ENCODE data around the gene MTX1. TPM values are rescaled to one million over a fixed set of nuclear protein-coding genes. Genes with fewer than 3 reads are reported as not detected.

MTX1 gene
- total RNA-seq, 4 donors from 2014 or later, result 30.1 to 50.7 (median 35.3) TPM

DNA sequence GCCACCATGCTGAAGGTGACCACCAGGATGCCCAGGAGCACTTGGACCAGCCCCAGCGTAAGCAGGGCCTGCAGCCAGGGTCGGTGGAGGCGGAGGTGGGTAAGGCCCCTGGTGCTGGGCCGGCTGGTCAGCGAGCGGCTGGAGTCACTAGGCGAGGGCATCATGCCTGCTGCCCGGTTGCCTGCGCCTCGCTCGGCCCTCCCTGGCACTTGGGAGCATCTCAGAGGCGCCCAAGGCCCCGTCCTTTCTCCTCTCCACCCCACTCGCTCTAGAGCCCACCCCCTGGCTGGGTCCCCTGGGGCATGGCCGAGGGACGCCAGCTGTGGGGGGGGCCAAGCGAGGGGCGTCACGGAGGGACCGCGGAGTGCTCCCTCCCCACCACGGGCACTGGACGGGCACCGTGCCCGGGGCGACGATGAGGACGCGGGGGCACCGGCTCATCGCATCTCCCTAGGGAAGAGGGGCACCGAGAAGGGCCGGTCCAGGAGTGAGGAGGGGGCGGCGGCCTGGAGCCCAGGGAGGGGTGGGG, 46.3 kb downstream of the MTX1 start:
- Histone ChIP-seq H3K36me3 (peaks cover 0 to 31% (median 4%) of the 10 kb centered on the region in 3 donors), H3K27ac (peak overlapping the region; percentile 93 to 99 (median 96)), H3K27me3 (no peaks in the 10 kb centered on the region), H3K9me3 (no peaks in the 10 kb centered on the region), H3K4me3 (peak overlapping the region; percentile 69 to 95 (median 82)), H3K4me1 (peaks cover 0 to 55% (median 32%) of the 10 kb centered on the region in 4 donors)
- 0 to 1% methylated on average over 18 to 27 of the region's 35 CpGs for WGBS, 2 donors
- TF ChIP-seq POLR2A (IDR thresholded peaks at IDR 0.05), result no peak
- TF ChIP-seq CTCF (IDR thresholded peaks at IDR 0.05), result peak in 1 of 5 experiments; percentile 9
- no peak for DNase-seq (ENCODE audit: low spot score in 2 of 2)

- Histone ChIP-seq H3K9me3 (no peaks in the 10 kb centered on the region), H3K4me3 (peak within 1 kb of the TSS; percentile 69 to 95 (median 82)), H3K27me3 (no peaks in the 10 kb centered on the region), H3K27ac (peak within 1 kb of the TSS; percentile 93 to 99 (median 96)), H3K36me3 (peaks cover 0 to 37% (median 8%) of the 10 kb centered on the region in 3 donors), H3K4me1 (peaks cover 0 to 54% (median 28%) of the 10 kb centered on the region in 4 donors)
- 0 to 1% methylated on average over 34 to 48 of the region's 54 CpGs for WGBS, 2 donors
- TF ChIP-seq POLR2A (IDR thresholded peaks at IDR 0.05) (peak; percentile 58 to 83), EP300 (IDR thresholded peaks at IDR 0.05) (peak; percentile 32 to 96), CTCF (IDR thresholded peaks at IDR 0.05) (peak in 1 of 5 experiments; percentile 30)
- peak; percentile 80 to 84 for DNase-seq (ENCODE audit: low spot score in 2 of 2)
Observed at GRCh38 chr1:155255243-155256007, 46.9 kb downstream of the MTX1 start, which contains the start of gene ENTREP3. ENTREP3 (minus strand) TSS chr1:155255483; CDS start chr1:155254877, 606 bp downstream.

DNA sequence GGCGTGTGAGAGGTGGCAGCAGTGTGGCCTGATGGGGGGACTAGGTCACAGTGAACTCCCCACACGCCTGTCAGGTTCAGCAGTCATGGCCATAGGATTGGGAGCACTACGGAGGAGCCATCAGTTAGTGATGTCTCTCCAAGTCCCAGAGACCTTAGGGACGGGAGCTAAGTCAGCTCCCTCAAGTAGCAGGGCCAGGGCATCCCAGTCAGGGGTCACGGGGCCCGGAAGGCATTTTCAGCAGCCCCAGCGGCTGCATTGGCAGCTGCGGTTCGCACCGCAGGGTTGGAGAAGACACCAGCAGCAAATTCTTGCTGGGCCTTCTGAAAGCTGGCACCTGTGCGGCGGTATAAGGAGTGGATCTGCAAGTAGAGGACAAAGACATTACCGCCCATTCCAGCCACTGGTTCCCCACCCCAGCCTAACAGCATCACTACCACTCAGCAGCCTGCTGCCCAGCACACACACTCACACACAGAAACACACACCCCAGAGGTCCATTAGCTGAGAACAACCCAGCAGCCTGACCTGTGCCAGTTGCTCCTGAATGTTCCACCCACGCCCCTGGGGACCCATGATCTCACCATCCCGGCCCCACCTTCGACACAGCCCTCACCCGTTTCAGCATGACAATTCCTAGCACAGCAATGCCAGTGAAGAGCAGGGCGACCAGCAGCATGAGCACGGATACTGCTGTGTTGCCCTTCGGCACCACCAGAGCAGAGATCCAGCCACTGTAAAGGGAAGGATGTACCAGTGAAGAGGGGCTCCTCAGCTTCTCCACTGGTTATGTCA, 47.8 kb downstream of the MTX1 start:
- H3K4me1 ChIP-seq, result peaks cover 0 to 54% (median 29%) of the 10 kb centered on the region in 4 donors
- DNase-seq (ENCODE audit: low spot score in 2 of 2), result no peak
- TF ChIP-seq EP300 (IDR thresholded peaks at IDR 0.05), result no peak
- no peak for TF ChIP-seq CTCF (IDR thresholded peaks at IDR 0.05)
- TF ChIP-seq POLR2A (IDR thresholded peaks at IDR 0.05), result no peak
- H3K27ac ChIP-seq, result peak overlapping the region; percentile 93 to 99 (median 96)
- no peaks in the 10 kb centered on the region for H3K9me3 ChIP-seq
- WGBS, 2 donors, result 68 to 69% methylated on average over 10 to 20 of the region's 20 CpGs
- peak overlapping the region in 3 of 4 donors; percentile 69 to 95 (median 84) for H3K4me3 ChIP-seq
- H3K27me3 ChIP-seq, result no peaks in the 10 kb centered on the region
- H3K36me3 ChIP-seq, result peaks cover 0 to 39% (median 9%) of the 10 kb centered on the region in 3 donors

GRCh38 chr1:155260276-155260675, 51.8 kb downstream of the MTX1 start:
- H3K4me3 ChIP-seq, result no peak overlapping the region
- no peaks in the 10 kb centered on the region for H3K9me3 ChIP-seq
- H3K4me1 ChIP-seq, result peaks cover 0 to 37% (median 21%) of the 10 kb centered on the region in 4 donors
- no peak for DNase-seq (ENCODE audit: low spot score in 2 of 2)
- H3K36me3 ChIP-seq, result peaks cover 0 to 63% (median 28%) of the 10 kb centered on the region in 3 donors
- H3K27ac ChIP-seq, result no peak overlapping the region
- H3K27me3 ChIP-seq, result no peaks in the 10 kb centered on the region
- 92 to 93% methylated on average over 5 of the region's 5 CpGs for whole genome bisulfite sequencing, 2 donors
- no peak for TF ChIP-seq EP300 (IDR thresholded peaks at IDR 0.05)
- no peak for TF ChIP-seq POLR2A (IDR thresholded peaks at IDR 0.05)
- no peak for TF ChIP-seq CTCF (IDR thresholded peaks at IDR 0.05)

Data from tibial nerve (tissue), 4 donors.